PC-9 (cell line): ENCODE measurements around the gene LRP2.

Experiments used
- CTCF ChIP-seq: fragments of 200-600 bp; sonication (generic); conservative IDR thresholded peaks from 2 replicates; pipeline ENCODE4 v1.6.1; 2017; ENCODE audit warnings: mixed run types, antibody characterized with exemption, mild to moderate bottlenecking, moderate library complexity
- EZH2 ChIP-seq: fragments of 200-600 bp; sonication (generic); IDR thresholded peaks from 2 replicates; pipeline ENCODE4 v1.8.0; 2017; ENCODE audit warnings: antibody characterized with exemption, low read depth

GRCh38 chr2:169091761-169092519 lies 270.4 kb downstream of the LRP2 start:
- TF ChIP-seq CTCF (no peak), EZH2 (no peak)
